HepG2 (cell line): ENCODE data around the gene ANGPTL2. TPM values are rescaled to one million over a fixed set of nuclear protein-coding genes. Genes with fewer than 3 reads are reported as not detected.

Experiments
- ATAC-seq: fragments of 200-7000 bp; cut with Tn5 transposase; 3 replicates; pipeline ENCODE4 v1.9.1; 2020; ENCODE audit warnings: mild to moderate bottlenecking, moderate library complexity
- BruUV-seq: library from RNA; stranded (reverse); fragments of 400-500 nt; replicated peaks from 2 replicates; lab custom pipeline; 2021; lab: Mats Ljungman, UMichigan
- CTCF ChIA-PET: fragments of 300-600 bp; formaldehyde crosslinking; extraction: SDS; loops from one replicate; lab custom pipeline; 2021; ENCODE audit warnings: low total read pairs, inconsistent platforms, low intra/inter-chr PET ratio; lab: Yijun Ruan, JAX
- POLR2A ChIA-PET: fragments of 350-600 bp; sonication (Branson Sonifier 250); formaldehyde crosslinking; loops from one replicate; lab custom pipeline; 2020; ENCODE audit warnings: antibody characterized with exemption, inconsistent platforms; lab: Yijun Ruan, JAX
- DNase-seq: peaks from one replicate; pipeline ENCODE4 v3.0.0-alpha.2; 2015; ENCODE audit warnings: low spot score
- FAIRE-seq: peaks from 3 replicates; lab custom pipeline; 2011; peaks lifted over from hg19 to GRCh38; lab: Jason Lieb, UNC
- H2AFZ ChIP-seq: one replicate; pipeline ENCODE4 v1.6.1; 2011; ENCODE audit warnings: low read length, inconsistent platforms
- H3K27ac ChIP-seq: fragments of 300-600 bp; 3 replicates; pipeline ENCODE4 v1.8.0; 2011; ENCODE audit warnings: mixed run types, mild to moderate bottlenecking, mixed read lengths, low read length, inconsistent platforms; ENCODE audit not compliant: insufficient read depth; ENCODE audit errors: extremely low read length
- H3K27me3 ChIP-seq, 2 experiments: fragments of 200-600 bp in 1 of 2; 2 replicates in 1 of 2; 3 replicates in 1 of 2; pipeline versions ENCODE4 v1.6.0 to v1.8.0; 2011; ENCODE audit warnings: low read length in 2 of 2, mild to moderate bottlenecking in 2 of 2, moderate library complexity in 2 of 2, inconsistent platforms in 1 of 2; ENCODE audit not compliant: insufficient read depth in 2 of 2, control insufficient read depth in 1 of 2
- H3K36me3 ChIP-seq, 2 experiments: fragments of 200-600 bp in 1 of 2; replicated peaks in 1 of 2; 2 replicates in 1 of 2; 3 replicates in 1 of 2; pipeline versions ENCODE4 v1.5.1 to v1.8.0; 2011; ENCODE audit warnings: low read length in 2 of 2, inconsistent platforms in 1 of 2; ENCODE audit not compliant: insufficient read depth in 2 of 2, control insufficient read depth in 1 of 2
- H3K4me1 ChIP-seq: 2 replicates; pipeline ENCODE4 v1.5.1; 2012; ENCODE audit warnings: low read length, inconsistent platforms; ENCODE audit not compliant: insufficient read depth
- H3K4me2 ChIP-seq: 2 replicates; pipeline ENCODE4 v1.6.0; 2011; ENCODE audit warnings: low read depth, low read length, inconsistent platforms
- H3K4me3 ChIP-seq, 3 experiments: fragments of 200-600 bp in 1 of 3; sonication (generic), shearing (Covaris generic) in 1 of 3; replicated peaks in 1 of 3; 2 replicates each; pipeline ENCODE4 v1.5.1; 2011 to 2016; ENCODE audit warnings: low read length in 3 of 3, inconsistent platforms in 2 of 3, low read depth in 2 of 3, mild to moderate bottlenecking in 2 of 3, control low read depth in 1 of 3, mixed read lengths in 1 of 3; ENCODE audit not compliant: insufficient read depth in 1 of 3
- H3K79me2 ChIP-seq: one replicate; pipeline ENCODE4 v1.6.1; 2011; ENCODE audit warnings: low read length, inconsistent platforms; ENCODE audit not compliant: insufficient read depth
- H3K9ac ChIP-seq: 2 replicates; pipeline ENCODE4 v1.6.0; 2011; ENCODE audit warnings: mild to moderate bottlenecking, low read depth, low read length, inconsistent platforms; ENCODE audit not compliant: insufficient read depth
- H3K9me3 ChIP-seq: 2 replicates; pipeline ENCODE4 v1.5.1; 2012; ENCODE audit warnings: mild to moderate bottlenecking, low read length
- H4K20me1 ChIP-seq: 2 replicates; pipeline ENCODE4 v1.6.0; 2011; ENCODE audit warnings: inconsistent platforms, mild to moderate bottlenecking, low read length, moderate library complexity; ENCODE audit not compliant: insufficient read depth
- CHCHD3 ChIP-seq: sonication (generic); formaldehyde crosslinking; IDR thresholded peaks from 2 replicates; pipeline ENCODE4 v1.8.0; 2022; ENCODE audit warnings: mild to moderate bottlenecking, missing genetic modification reagents, moderate library complexity
- NR2F6 ChIP-seq, 2 experiments: IDR thresholded peaks; 2 replicates each; pipeline ENCODE4 v1.6.1; 2016; ENCODE audit warnings: antibody characterized with exemption in 1 of 2, mild to moderate bottlenecking in 1 of 2
- PHB2 ChIP-seq: fragments of 450-650 bp; IDR thresholded peaks from 2 replicates; pipeline ENCODE4 v1.6.1; 2018; ENCODE audit not compliant: partially characterized antibody
- ZBED4 ChIP-seq: sonication (generic); formaldehyde crosslinking; IDR thresholded peaks from 2 replicates; pipeline ENCODE4 v1.4.0; 2020; ENCODE audit warnings: missing genetic modification reagents, borderline replicate concordance
- ZNF431 ChIP-seq: sonication (generic); formaldehyde crosslinking; IDR thresholded peaks from 2 replicates; pipeline ENCODE4 v1.9.0; 2022; ENCODE audit warnings: missing genetic modification reagents, low read depth, mild to moderate bottlenecking, borderline replicate concordance
- ZNF672 ChIP-seq: sonication (generic); formaldehyde crosslinking; IDR thresholded peaks from 2 replicates; pipeline ENCODE4 v1.8.1; 2022; ENCODE audit warnings: missing genetic modification reagents
- ZNF687 ChIP-seq: sonication (generic); formaldehyde crosslinking; IDR thresholded peaks from 2 replicates; pipeline ENCODE4 v1.5.1; 2020; ENCODE audit warnings: mild to moderate bottlenecking, missing genetic modification reagents, moderate library complexity
- WGBS: methylation state at CpG from one replicate; pipeline ENCODE4 v1.1.6; 2017; ENCODE audit warnings: low lambda C conversion rate; 5-methylcytosine and 5-hydroxymethylcytosine counted together
- in situ Hi-C: cut with HindIII; loops from 2 replicates; pipeline ENCODE4 v1.10.0; 2017; ENCODE audit warnings: low pct_unique_long_range_greater_than_20kb; ENCODE audit not compliant: extremely low pct_ligation_motif_present
- intact Hi-C: fragments of 100-400 bp; cut with micrococcal nuclease; formaldehyde crosslinking; loops from one replicate; pipeline ENCODE4 v1.10.0; 2022; ENCODE audit not compliant: unreplicated experiment
- polyA plus RNA-seq, 8 experiments: library from polyadenylated mRNA; depleted of rRNA in 3 of 8; stranded (reverse) in 7 of 8; unstranded in 1 of 8; fragments of >200 nt; fragmentation: Illumina TruSeq in 4 of 8; extraction: Trizol in 4 of 8; gene quantifications; 2 replicates each; pipeline versions ENCODE4 v1.2.1 to v1.2.3, GENCODE V29; 2011 to 2016; ENCODE audit warnings: low read depth in 4 of 8, missing spikeins in 1 of 8, mixed read lengths in 1 of 8; ENCODE audit not compliant: insufficient read depth in 1 of 8
- total RNA-seq, 5 experiments: library from RNA; depleted of rRNA; stranded (reverse); fragments of >200 nt; fragmentation: Illumina TruSeq; extraction: Trizol; gene quantifications; 2 replicates each; pipeline ENCODE4 v1.2.3, GENCODE V29; 2016; ENCODE audit warnings: low read depth in 1 of 5
- TF ChIP-seq, protein P1 (sequence below): sonication (generic); formaldehyde crosslinking; IDR thresholded peaks from 2 replicates; pipeline ENCODE4 v1.5.0; 2020; ENCODE audit warnings: mild to moderate bottlenecking, missing genetic modification reagents

Gene ANGPTL2
- total and polyA plus RNA-seq, 2 of the 13 experiments (the other 11 are each of a cell fraction or from before 2014, with no cell fraction given), result 0.91 to 21.0 TPM

- no peak for TF ChIP-seq ZNF687 (CRISPR knock-in tag)
- no peak for TF ChIP-seq PHB2
- TF ChIP-seq, protein P1, sequence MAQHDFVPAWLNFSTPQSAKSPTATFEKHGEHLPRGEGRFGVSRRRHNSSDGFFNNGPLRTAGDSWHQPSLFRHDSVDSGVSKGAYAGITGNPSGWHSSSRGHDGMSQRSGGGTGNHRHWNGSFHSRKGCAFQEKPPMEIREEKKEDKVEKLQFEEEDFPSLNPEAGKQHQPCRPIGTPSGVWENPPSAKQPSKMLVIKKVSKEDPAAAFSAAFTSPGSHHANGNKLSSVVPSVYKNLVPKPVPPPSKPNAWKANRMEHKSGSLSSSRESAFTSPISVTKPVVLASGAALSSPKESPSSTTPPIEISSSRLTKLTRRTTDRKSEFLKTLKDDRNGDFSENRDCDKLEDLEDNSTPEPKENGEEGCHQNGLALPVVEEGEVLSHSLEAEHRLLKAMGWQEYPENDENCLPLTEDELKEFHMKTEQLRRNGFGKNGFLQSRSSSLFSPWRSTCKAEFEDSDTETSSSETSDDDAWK (CRISPR knock-in tag), result no peak
- TF ChIP-seq ZNF672, result no peak
- no peak for TF ChIP-seq NR2F6 (IDR thresholded peaks at IDR 0.05)
- no peak for TF ChIP-seq NR2F6 (CRISPR knock-in tag; IDR thresholded peaks at IDR 0.05)
- TF ChIP-seq CHCHD3 (CRISPR knock-in tag), result no peak
- TF ChIP-seq ZNF431 (CRISPR knock-in tag), result no peak
These were observed 6.2 kb downstream of the ANGPTL2 start (continued) for GRCh38 chr9:127116088-127116726.

- Histone ChIP-seq H3K9ac (no peak overlapping the region), H3K9me3 (no peaks in the 10 kb centered on the region), H3K4me2 (no peak overlapping the region), H3K27ac (no peak overlapping the region), H3K27me3 (no peaks in the 10 kb centered on the region), H3K4me3 (no peak overlapping the region), H2AFZ (no peak overlapping the region), H3K79me2 (no peaks in the 10 kb centered on the region), H3K4me1 (peaks cover 35% of the 10 kb centered on the region), H4K20me1 (no peaks in the 10 kb centered on the region), H3K36me3 (no peaks in the 10 kb centered on the region)
- BruUV-seq, result no TSS peak
- ChIA-PET POLR2A (no interaction called here), CTCF (no interaction called here)
- no peak for FAIRE-seq
- WGBS, result no CpG with 5 or more reads among the region's 5 CpGs
- DNase-seq, result no peak
- intact Hi-C loops, result no loop called here
- no peak for ATAC-seq
- in situ Hi-C loops, result no loop called here
- TF ChIP-seq ZBED4, result no peak
These were observed 7.8 kb downstream of the ANGPTL2 start for GRCh38 chr9:127114606-127115005.
